GM18868 (cell line): ENCODE results near the gene CXCR5.

Experiments used
- ATAC-seq: cut with Tn5 transposase; IDR thresholded peaks from one replicate; pipeline ENCODE4 v1.9.1; 2021; ENCODE audit warnings: mild to moderate bottlenecking, moderate library complexity; ENCODE audit not compliant: unreplicated experiment

The CXCR5 gene

DNA sequence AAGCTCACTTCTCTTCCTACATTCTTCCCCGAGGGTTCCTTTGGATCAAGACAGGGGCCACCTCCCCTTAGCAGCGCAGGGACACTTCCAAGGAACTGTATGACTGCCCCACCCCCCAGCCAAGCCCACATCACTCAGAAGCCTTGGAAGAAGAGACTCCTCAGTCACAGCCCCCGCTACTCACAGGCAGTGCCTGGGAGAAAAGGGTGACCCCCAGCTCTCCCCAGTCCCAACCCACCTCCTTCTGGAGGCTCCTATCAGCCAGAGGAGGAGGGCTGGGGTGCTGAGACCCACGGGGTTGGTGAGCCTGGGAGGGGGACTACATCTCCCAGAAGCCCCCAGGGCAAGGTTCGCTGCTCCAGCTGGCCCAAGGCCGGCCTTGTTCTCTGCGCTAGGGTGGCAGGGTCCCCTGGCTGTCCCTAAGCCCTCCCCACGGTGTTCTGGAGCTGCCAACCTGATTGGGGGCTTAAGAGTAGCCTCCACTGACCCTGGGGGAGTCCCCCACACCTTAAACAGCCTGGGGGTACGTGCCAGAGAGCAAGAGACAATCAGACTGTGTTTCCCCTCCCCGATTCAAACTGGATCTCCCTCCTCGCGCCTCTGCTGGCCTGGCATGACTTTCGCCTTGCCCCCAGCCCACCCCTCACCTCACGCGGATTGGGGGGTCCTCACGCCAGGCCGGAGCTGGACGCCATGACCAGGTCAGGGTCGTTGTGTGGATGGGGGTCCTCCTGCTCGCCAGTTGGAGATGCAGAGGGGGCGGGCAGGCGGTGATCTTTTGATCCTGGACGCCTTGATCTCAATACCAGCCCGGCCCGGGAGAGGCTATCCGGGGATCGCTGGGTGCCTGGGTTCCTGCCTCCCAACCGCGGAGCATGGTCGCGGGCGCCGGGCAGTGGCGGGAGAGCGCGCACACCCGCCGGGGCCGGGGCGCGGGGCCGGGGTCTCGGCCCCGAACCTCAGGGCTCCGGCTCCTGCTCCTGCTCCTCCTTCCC lies 41.2 kb downstream of the CXCR5 start:
- ATAC-seq = no peak

DNA sequence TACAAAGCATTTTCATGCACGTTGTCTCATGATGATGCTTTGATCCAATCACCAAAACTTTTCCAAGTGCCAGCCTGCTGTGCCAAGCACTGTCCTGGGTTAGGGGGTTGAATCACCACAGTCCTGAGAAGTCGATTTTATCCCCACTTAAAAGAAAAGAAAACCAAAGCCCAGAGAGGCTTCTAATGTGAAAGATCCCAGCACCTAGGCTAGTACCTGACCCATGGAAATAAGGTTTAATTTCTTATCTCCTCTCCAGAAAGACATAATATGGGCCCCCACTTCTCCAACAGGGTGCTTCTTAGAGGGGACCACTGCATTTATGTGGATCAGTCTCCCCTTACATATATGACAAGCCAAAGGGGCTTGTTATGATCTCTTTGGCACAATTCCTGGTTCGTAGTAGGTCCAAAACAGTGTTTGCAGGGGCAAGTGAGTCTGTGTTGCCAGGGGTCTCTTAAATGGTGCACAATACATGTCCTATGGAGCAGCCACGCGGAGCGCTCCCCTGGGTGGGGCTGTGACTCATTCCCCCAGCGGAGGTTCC lies 43.9 kb downstream of the CXCR5 start:
- no peak for ATAC-seq

DNA sequence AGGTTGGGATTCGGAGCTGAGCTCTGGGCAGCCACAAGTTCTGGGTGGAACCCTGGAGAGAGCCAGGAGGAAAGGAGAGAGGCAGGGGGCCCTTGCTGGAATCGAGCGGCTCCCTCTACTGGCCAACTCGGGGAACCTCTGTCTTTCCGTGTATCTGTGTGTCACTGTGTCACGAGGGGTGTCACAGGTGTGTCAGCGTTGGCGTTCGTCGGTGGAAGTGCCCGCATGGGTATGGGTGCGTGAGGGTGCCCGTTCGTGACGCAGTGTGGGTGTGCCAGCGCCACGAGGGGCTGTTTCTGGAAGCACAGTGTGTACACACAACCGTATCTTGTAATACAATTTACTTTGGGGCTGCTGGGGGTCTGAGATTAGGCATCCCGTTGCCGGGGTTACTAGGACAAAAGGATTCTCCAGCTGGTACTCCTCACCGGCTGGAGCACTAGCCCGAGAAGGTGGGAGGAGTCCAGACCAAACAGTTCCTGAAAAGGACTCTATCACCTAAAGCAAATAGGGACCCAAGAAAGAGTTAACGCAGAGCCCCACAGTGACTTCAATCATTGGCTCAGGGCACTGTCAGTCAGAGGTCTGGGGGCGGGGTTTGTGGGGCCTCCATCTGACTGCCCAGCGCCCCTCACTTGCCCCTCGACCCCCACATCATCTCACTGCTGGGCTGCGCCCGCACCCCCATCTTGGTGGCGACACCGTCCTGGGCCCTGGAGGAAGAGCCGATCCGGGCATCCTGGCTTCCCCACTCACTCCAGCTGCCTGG lies 44.6 kb downstream of the CXCR5 start:
- ATAC-seq = peak; percentile 44

DNA sequence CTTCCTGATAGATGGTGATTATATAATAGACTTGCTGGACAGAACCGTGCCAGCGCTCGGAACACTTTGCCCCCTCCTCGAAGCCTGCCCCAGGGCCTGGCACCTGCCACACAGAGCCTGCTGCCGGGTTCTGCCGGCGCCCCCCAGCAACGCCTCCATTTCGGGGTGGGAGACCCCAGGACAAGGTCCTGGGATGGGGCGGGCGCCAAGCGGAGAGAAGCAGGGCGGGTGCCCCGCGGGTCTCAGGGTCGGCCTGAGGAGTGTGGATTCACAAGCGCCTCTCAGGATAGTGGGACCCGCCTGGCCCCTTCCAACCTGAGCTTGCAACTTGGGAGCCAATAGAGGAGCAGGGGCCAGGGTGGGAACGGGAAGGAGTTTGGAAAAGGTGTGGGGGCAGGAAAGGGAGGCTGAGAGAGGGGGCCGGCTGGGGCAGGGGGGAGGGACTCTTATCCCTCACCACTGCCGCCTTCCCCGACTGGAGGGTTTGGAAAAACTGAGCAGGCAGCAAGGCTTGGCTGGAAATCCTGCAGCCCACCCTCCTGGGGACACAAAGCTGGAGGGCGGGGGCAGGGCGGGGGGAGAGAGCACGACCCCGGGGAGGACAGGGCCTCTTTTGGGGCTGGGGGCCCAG lies 45.3 kb downstream of the CXCR5 start:
- no peak for ATAC-seq

DNA sequence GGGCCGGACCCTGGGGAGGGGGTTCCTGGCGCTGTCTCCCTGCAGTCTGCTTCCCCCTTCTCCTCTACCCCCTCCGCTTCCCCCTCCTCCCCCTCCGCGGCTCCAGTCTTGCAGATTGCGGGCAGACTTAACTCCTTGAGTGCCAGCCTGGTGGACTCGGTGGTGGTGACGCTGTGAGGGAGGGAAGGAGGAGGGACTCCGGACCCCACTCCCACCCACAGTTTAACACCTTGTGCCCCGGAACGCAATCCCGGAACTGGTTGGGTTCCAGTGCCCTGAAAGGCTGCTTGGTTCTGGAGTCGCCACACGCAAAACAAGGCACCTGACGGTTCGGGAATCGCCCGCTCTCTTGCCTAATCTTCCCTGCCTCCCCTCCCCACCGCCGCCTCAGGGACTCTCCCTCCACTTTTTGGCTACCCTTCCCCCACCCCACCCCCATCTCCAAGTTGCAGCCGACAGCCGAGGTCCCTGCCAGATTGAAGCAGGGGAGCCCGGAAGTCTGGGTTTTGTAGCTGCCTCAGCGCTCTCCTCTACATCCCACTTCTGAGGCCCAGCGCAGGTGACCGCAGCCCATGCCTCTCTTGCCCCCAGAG lies 45.9 kb downstream of the CXCR5 start:
- ATAC-seq = no peak

DNA sequence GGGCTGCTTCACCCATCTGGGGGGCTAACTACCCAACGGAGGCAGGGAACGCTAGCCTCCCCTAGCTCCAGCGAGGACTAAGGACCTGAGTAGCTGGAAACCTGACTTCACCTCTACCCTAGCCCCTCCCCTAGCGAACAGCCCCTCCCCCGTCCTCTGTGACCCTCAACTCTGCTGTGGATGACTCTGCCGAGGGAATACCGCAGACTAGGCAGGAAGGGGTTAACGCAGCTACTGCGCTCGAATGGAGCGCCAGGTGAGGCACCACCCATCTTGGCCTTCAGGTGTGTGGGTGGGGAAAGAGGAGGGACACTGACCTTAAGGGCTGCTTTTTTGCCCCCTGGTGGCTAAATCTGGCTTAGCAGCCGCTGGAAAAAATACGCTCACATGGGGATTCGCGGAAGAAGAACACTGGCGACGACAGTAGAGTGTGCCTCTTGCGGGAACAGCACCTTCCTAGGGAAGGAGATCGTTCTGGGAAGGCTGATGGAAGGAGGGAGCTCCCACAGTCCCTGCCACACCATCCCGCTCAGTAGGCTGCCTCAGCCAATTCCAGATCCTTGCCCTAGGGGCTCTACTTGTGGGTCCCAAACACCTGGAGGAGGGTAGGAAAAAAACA lies 46.5 kb downstream of the CXCR5 start:
- no peak for ATAC-seq

DNA sequence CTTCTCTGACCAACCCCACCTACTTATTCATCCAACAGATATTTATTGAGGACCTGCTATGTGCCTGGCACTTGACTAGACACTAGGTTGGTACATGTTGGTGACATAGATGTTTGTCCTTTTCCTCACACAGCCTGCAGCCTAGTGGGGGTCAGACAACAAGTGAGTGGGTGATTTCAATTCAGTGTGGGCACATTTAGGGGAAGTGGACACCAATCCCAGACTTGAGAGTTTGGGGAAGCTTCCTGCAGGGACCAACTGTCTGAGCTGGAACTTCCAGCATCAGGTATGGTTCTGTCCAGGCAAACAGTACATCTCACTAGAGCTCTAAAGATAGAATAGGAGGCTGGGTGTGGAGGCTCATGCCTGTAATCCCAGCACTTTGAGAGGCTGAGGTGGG lies 47.9 kb downstream of the CXCR5 start:
- ATAC-seq = no peak

DNA sequence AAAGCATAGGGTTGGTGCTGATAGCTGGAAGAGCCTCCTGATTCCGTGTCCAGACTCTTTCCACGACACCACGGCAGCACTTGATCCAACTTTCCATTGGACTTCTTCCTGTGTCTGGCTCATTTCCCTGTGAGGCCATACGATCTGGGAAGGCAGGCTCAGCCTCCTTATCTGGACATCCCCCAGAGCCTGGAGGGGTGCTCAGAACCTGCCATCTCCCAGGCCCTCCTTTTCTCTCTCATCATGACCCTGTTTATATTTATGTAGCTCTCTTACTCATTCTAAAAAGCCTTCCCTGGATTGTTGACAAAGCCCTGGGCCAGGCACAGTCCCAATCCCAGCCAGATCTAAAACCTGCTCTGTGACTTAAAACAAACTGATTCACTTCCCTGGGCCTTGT lies 49.8 kb downstream of the CXCR5 start:
- ATAC-seq = no peak

DNA sequence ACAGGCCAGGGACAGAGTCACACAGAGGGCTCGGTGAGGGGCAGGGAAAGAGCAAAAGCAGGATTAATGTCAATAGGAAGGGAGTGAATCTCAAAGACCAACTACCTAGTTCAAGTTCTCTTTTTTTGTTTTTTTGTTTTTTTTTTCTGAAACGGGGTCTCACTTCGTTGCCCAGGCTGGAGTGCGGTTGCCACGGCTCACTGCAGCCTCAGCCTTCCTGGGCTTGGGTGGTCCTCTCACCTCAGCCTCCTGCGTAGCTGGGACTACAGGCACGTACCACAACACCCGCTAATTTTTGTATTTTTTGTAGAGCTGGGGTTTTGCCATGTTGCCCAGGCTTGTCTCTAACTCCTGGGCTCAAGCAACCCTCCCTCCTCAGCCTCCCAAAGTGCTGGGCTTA lies 51.7 kb downstream of the CXCR5 start:
- no peak for ATAC-seq

DNA sequence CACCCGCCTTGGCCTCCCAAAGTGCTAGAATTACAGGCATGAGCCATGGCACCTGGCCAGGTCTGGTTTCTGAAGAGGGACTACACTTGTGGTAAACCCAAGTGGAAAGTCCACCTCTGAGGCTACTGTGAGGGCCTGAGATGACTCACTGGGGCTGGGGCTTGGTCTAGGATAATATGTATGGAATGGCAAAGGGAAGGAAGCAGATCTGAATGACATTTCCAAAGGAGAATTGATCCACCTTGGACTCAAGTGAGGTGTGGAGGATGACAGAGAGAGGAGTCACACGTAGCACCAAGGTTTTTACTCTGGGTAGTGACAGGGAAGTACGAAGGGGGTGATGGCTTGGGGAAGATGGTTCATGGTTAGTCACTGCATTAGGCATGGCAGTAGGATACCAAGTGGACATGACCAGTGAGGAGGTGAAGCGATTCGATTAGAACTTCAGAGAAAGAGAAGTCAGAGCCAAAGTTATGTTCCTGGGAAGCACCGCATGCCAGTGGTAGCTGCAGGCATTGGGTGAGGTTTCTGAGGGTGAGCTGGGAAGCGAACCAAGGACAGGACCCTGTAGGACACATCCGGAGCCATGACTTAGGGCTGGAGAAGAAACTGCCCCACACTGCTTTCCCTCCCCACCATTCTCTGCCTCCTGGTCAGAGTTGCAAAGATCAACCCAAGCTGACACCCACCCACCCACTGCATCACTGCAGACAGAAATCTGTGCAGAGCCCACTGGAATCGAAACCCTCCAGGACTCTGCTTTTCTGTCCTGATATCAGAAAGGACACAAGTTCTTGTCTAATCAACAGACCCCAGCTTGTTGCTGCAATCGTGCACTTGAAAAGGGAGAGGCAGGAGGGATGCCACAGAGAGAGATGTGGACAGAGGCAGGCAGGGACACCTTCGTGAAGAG lies 55.1 kb downstream of the CXCR5 start:
- ATAC-seq = no peak

DNA sequence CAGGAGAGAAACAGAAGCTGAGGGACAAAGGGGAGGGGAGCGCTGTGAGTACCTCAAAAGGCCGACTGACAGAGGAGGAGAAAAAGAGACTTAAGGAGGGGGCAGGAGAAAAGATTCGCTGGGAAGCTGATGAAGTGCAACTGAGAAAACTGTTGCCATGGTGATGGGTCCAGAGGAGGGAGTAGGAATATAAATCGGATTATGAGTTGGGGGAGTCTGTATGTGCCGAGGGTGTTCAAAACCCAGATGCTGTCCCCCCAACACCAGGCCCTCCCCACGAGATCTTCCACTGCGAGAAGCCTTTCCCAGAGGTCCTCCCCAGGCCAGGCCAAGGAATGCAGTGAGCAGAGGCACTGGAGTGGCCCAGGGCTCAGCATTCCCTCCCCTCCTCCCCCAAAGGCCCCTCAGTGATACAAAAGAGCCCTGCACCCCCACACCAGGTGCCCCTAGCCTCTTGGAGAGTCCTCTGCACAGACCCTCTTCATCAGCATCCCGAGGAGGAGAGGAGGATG lies 55.8 kb downstream of the CXCR5 start:
- no peak for ATAC-seq

DNA sequence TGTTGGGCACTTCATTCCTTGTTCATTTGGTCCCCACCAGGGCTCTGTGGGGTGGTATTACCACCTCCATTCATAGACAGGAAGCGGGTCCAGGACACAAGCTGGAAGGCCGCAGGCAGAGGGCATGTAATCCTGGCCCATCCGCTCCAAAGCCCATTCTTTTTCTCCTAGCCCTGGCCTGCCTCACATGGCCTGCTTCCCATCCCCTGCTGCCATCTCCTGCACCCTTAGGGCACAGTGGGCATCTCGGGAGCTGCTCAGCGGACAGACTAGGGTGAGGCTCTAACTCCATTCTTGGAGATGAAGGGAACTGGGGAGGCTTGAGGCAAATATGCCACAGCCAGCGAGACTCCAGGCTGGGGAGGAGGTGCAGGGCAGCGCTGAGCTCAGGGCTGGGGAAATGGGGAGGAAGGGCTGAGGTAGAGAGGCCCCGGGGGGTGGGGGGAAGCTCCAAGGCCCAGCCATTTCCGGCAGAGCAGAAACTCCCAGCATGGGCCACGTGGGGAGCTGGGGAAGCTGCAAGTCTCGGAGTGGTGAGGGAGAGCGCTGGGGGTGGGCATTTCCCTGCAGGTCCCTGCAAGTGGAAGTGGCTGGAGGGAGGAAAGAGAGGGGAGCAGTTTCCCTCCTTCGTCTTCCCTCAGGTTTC lies 56.4 kb downstream of the CXCR5 start:
- ATAC-seq = no peak

DNA sequence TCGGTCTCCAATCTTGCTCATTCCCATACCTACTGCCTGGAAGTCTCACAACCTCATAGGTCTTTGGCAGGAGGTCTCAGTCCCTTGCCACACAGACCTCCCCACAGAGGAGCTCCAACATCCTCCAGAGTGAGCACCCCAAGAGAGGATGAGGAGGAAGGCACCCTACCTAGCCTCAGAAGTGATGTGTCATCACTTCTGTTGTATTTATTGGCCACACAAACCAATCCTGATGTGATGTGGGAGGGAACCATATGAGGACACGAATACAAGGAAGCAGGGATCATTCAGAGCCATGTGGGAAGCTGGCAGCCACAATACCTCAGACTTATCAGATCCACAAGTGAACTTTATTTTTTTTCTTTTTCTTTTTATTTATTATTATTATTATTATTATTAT lies 63.4 kb downstream of the CXCR5 start:
- ATAC-seq = no peak
